HG03108 (cell line): ENCODE data around the gene SCN3A.
A peak's percentile ranks its signal among the peaks of the same experiment; 100 is the strongest.

Experiments
- ATAC-seq: cut with Tn5 transposase; IDR thresholded peaks from one replicate; pipeline ENCODE4 v1.9.1; 2021; ENCODE audit warnings: moderate library complexity; ENCODE audit not compliant: unreplicated experiment

SCN3A gene

GRCh38 chr2:165192729-165193128, 11.1 kb downstream of the SCN3A start:
- ATAC-seq, result no peak

- ATAC-seq, result no peak
Measured at GRCh38 chr2:165191096-165191728, 12.6 kb downstream of the SCN3A start.

GRCh38 chr2:165185633-165186032, 18.2 kb downstream of the SCN3A start:
- no peak for ATAC-seq

- ATAC-seq, result no peak
Measured at GRCh38 chr2:165182029-165182428, 21.8 kb downstream of the SCN3A start.

- no peak for ATAC-seq
Measured at GRCh38 chr2:165176780-165177179, 27.1 kb downstream of the SCN3A start.

GRCh38 chr2:165173215-165173614, 30.6 kb downstream of the SCN3A start:
- ATAC-seq, result no peak

GRCh38 chr2:165164201-165164600, 39.6 kb downstream of the SCN3A start:
- no peak for ATAC-seq

GRCh38 chr2:165163761-165164160, 40.1 kb downstream of the SCN3A start:
- ATAC-seq, result no peak

GRCh38 chr2:165162466-165162865, 41.4 kb downstream of the SCN3A start:
- no peak for ATAC-seq

GRCh38 chr2:165161510-165161909, 42.3 kb downstream of the SCN3A start:
- ATAC-seq, result no peak

- ATAC-seq, result no peak
Measured at GRCh38 chr2:165157160-165157559, 46.7 kb downstream of the SCN3A start.

GRCh38 chr2:165155152-165155551, 48.7 kb downstream of the SCN3A start:
- ATAC-seq, result no peak

GRCh38 chr2:165149439-165149838, 54.4 kb downstream of the SCN3A start:
- ATAC-seq, result peak; percentile 86

- no peak for ATAC-seq
Measured at GRCh38 chr2:165147186-165148045, 56.4 kb downstream of the SCN3A start.

- ATAC-seq, result no peak
Measured at GRCh38 chr2:165144315-165144714, 59.5 kb downstream of the SCN3A start.

- no peak for ATAC-seq
Measured at GRCh38 chr2:165141601-165142354, 62.1 kb downstream of the SCN3A start.

- ATAC-seq, result no peak
Measured at GRCh38 chr2:165126244-165126643, 77.6 kb downstream of the SCN3A start.

GRCh38 chr2:165122521-165122920, 81.3 kb downstream of the SCN3A start:
- no peak for ATAC-seq

- no peak for ATAC-seq
Measured at GRCh38 chr2:165120740-165121467, 82.9 kb downstream of the SCN3A start.

GRCh38 chr2:165115258-165115657, 88.6 kb downstream of the SCN3A start:
- ATAC-seq, result no peak

GRCh38 chr2:165114346-165114939, 89.4 kb downstream of the SCN3A start:
- no peak for ATAC-seq
